ENCODE results near the gene LIX1.
"Not testable (repeated sequence)": the region's sequence is repeated elsewhere in the genome, so short reads cannot be mapped to it uniquely, and the experiment has no call there.

LIX1 gene

DNA sequence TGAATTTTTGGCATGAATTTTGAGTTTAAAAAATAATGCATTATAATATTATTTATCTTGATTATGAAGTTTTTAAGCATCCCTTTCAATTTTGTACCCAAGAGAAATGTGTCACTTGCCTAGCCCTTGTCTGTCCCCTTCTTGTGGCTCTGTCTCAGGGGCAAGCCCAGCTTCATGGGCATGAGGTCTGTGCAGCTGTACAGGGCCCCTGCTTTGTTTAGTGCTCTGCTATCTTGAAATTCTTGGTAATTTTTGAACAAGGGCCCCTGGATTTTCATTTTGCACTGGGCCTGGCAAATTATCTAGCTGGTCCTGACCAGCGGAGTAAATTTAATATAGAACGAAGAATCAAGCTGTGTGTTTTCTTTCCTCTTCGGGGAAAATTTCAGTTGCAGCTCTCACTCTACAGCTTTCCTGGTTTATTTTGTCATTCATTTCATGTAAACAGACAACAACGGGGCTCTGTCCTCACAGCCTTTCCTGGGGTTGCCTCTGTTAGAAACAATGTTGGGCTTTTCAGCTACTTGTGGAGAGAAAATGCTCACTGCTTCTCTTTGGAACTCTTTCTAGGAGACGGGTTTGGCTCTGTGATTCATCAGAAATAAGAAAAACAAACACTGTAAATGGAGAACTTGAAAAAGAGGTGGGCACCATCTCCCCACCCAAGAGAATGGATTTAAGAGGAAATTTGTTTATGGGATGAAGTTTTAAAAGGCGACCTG is 41.1 kb downstream of the LIX1 start:
- no peak for DNase-seq

DNA sequence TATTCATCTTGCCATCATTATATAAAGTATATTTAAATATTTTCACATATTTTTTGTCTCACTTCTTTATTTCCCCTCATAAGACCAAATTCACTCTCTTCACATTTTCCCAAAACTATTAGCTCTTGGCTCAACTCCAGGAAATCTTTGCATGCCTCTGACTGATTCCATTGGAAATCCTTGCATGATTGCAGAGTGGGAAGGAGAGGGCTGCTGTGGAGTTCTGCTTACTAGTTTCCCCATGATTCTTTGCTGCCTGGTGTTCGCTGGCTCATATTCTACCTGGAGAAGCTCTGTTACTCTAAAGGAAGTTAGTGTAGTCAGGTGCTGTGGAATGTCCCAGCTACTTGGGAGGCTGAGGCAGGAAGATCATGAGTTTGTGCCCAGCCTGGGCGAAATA is 41.9 kb downstream of the LIX1 start:
- DNase-seq = no peak

DNA sequence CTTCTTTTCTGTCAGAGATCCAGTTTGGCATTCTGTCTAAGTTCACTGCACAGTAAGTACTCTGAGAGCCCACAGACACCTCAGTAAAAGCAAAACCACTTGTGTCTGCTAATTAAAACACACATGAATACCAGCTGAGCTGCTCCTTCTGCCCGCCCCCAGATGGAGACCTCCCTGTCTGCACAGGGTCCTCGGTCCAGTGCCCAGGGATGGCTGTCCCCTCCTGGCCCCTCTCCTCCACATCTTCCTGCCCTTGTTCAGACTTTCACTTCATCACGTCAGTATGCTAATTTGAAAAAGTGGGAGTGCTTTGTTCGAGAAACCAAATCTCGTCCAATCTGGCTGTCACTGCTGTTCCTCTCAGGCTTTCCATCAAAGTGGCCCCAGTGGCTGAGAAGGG is 43.5 kb downstream of the LIX1 start:
- DNase-seq = no peak

DNA sequence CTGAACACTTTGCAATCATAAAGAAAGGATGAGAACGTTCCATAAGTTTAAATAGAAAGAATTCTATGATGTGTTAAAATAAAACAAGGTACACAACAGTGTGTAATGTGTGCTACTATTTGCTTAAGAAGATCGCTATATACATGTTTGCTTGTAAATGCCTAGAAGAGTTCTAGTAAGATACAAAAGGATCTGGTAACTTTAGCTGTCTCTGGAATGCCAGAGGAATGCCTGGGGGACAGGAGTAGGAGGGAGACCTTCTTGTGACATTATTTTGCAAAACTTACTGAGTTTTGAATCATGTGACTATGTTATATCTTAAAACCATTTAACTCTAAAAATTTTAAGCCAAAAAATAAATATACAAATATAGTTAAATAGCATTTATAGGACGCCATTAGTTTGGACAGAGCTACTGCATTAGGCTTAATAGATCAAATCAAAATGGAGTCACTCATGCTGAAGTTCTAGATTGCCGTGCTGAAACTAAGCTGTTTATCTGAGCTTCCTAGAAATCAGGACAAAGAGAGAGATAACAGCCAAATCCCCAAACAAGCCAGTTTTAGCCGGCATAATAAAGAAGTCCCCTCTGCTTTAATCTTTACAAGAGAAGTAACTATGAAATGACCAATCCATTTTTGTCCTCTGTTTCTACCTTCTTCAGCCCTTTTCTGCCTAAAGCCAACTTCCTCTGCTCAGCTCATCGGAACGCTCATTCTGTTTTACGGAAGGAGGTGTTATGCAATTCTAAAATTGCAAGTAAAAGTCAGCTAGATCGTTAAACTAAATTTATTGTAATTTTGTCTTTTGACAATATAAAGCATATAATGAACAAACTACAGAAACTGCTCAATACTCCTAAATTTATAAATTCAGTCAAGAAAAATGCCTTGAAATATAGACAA is 44.8 kb downstream of the LIX1 start:
- DNase-seq = no peak

DNA sequence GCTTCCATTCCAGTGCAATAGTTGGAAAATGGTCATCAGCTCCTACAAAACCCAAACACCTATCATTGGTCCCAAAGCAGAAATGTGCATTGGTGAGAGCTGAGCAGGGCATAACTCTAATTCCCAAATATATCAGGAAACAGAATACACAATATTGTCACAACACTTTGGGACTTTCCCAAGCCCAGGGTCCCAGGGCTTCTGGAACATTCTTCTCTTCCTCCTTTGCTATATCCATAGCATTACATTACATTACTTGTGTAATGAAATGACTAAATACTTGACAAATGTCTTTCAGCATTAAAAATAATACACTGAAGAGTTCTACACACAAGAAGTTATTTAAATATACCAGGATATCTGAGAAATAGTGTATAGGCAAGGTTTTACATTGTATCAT is 45.6 kb downstream of the LIX1 start:
- DNase-seq = no peak

DNA sequence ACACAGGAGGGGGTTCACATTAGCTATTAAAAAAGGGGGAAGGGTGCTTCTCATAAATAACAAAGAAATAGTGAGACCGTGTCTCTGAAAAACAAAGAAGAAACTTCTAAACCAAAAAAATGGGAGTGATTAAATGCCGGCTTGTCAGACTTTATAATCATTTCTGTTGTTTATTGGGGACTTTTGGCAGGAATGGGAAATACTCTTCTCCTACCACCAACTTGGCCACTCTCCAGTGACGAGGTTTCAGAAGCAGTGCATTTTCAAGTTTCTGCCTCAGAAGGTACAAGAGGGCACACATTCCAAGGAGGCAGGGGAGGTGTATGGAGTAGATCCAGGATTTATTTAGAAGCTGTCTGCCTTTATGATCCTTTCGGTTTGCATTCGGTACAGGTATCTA is 46.2 kb downstream of the LIX1 start:
- DNase-seq = no peak

DNA sequence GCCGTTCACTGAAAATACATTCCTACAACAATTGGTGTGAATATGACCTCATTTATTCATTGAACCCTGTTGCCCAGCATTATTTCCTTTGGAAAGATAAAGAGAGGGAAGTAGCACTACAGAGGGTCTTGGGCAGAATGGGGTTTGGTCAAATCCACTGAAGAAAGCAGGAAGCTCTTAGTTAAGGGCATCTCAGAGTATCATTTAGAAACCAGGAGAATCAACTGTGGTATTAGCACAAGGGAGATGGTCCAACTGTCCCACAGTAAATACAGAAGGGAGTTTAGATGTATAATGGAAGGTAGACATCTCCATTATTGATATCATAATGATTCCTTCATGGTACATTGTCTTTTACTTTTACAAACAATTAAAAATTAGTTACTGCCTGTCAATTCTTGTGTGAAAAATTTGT is 47.1 kb downstream of the LIX1 start:
- DNase-seq = no peak

DNA sequence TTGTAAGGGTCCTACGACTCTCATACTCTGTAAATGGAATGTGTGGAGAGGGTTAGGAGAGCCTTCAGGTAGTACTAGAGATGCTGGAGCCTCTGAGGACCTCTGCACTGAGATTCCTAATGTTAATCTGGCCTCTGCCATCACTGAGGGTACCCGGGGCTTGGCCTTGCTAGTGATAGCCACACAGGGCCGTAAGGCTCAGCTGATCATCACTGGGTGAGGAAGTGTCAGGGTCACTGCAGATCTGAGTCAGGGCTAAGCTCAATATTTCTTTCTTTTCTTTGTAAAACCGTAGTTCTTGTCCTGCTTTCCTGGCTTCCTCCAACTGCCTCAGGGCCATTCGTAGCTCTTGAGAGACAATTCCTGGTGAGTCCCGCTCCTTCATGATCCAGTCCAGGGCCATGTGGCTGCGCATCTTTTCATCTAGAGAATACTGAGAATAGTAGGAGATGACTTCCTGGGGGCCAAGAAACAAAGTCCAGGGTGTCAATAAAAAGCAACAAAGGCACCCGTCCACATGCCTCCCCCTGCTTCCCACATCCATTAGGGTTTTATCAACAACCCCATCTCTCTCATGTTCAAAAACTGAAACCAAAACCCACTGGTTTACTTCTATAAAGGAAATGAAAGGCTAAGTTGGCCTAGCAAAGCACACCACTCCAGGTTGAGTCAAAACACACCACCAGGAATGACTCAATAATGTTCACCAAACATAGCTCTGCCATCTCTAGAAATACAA is 47.7 kb downstream of the LIX1 start:
- no peak for DNase-seq

DNA sequence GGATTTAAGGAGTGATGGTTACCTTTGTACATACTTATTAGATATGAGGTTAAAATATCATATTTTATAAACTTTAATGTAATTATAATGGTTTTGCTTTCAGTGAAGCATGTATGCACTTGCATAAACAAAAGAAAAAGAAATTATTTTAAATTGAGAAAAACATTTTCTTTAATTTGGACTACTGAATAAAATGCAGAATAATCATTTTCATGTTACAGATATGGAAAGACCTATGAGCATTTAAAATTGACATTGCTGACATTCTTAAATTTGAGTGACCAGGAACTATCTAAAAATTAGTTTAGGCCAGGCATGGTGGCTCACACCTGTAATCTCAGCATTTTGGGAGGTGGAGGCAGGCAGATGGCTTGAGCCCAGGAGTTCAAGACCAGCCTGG is 49.2 kb downstream of the LIX1 start:
- no peak for DNase-seq

DNA sequence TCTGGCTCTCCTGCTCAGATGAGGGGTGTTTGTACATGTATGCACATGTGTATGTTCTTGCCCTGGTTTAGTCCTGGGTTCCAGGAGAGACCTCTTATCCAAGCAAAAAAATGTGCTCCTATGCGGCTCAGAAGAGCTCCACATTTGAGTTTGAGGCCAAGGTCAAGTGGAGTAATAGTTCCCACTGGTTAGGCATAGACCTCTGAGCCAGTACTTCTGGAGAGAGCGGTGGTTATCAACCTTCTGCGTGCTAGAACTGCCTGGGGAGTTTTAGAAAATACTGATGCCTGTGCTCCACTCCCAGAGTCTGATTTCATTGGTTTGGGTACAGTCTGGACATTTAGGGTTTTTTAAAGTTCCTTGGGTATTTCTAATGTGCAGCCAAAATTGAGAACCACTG is 51.5 kb downstream of the LIX1 start:
- no peak for DNase-seq

DNA sequence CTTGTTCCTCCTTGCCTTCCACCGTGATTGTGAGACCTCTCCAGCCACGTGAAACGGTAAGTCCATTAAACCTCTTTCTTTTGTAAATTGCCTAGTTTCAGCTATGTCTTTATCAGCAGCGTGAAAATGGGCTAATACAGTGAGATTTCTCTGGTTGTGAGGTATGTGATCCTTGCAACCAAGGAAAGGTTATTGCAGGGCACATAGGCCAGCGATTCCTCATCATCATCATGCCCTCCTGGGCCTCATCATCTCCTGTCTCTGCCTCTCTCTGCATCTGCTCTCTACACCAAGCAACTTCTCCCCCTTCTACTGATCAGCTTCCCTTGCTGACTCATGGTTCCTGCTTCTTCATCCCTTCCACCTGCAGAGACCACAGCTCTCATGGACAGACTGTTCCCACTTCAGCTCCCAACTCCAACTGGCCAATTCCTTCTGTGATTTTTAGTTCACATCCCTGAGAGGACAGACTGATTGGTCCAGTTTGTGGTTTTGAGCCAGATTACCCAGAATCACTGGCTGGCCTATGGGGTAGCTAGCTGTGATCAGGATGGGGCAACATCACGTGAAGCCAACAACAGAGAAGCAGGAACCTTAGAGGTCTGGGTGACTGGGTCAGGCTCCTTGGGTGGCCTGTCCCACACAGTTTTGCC is 53.1 kb downstream of the LIX1 start:
- no peak for DNase-seq

DNA sequence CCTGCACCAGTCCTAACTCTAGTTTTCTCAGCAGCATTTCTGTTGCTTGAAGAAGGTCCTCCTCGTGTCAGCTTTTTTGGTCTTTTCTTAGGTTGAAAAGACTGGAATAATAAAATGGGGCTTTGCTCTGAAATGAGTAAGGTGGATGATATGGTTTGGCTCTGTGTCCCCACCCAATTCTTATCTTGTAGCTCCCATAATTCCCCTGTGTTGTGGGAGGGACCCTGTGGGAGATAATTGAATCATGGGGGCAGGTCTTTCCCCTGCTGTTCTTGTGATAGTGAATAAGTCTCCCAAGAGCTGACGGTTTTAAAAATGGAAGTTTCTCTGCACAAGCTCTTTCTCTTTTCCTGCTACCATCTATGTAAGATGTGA is 53.6 kb downstream of the LIX1 start:
- DNase-seq = no peak

DNA sequence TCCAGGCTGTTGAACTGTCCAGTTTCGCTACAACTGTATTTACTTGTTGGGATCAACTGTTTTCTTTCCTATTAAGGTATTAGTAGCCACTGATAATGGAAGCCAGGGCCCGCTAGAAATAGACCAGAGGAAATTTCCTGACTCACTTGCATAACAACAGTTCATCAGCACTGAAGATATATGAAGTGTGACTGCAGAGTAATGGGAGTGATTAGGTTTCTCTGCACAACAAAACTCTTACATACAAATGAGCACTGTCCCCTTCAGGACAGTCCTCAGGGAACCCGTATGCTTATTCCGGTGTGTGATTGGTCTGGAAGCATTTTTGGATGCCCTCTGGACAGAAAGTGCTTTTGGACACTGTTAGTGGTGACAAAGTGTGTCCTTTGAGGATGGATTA is 55.3 kb downstream of the LIX1 start:
- no peak for DNase-seq

DNA sequence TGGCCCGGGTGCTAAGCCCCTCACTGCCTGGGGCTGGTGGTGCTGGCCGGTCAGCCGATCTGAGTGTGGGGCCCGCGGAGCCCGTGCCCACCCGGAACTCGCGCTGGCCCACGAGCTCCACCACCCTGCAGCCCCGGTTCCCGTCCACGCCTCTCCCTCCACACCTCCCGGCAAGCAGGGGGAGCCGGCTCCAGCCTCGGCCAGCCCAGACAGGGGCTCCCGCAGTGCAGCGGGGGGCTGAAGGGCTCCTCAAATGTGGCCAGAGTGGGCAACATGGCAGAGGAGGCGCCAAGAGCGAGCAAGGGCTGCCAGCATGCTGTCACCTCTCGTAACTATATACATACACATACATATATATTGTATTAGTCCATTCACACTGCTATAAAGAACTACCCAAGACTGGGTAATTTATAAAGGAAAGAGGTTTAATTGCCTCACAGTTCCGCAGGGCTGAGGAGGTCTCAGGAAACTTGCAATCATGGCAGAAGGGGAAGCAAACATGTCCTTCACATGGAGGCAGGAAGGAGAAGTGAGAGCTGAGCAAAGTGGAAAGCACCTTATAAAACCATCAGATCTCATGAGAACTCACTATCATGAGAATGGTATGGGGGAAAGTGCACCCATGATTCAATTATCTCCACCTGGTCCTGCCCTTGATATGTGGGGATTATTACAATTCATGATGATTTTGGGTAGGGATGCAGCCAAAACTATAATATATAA is 56.8 kb downstream of the LIX1 start:
- no peak for DNase-seq

DNA sequence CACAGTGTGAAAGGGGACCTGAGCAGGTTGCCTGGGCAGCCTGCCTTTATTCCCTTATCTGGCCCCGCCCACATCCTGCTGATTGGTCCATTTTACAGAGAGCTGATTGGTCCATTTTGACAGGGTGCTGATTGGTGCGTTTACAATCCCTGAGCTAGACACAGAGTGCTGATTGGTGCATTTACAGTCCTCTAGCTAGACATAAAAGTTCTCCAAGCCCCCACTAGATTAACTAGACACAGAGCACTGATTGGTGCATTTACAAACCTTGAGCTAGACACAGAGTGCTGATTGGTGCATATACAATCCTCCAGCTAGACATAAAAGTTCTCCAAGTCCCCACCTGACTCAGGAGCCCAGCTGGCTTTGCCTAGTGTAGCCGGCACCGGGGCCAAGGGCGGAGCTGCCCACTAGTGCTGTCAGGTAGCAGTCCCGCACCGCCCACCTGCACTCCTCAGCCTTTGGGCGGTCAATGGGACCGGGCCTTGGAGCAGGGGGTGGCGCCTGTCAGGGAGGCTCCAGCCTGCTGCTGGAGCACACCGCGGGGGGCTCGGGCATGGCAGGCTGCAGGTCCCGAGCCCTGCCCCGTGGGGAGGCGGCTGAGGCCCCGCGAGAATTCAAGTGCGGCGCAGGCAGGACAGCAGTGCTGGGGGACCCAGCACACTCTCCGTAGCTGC is 57.5 kb downstream of the LIX1 start:
- not testable (repeated sequence) for DNase-seq

DNA sequence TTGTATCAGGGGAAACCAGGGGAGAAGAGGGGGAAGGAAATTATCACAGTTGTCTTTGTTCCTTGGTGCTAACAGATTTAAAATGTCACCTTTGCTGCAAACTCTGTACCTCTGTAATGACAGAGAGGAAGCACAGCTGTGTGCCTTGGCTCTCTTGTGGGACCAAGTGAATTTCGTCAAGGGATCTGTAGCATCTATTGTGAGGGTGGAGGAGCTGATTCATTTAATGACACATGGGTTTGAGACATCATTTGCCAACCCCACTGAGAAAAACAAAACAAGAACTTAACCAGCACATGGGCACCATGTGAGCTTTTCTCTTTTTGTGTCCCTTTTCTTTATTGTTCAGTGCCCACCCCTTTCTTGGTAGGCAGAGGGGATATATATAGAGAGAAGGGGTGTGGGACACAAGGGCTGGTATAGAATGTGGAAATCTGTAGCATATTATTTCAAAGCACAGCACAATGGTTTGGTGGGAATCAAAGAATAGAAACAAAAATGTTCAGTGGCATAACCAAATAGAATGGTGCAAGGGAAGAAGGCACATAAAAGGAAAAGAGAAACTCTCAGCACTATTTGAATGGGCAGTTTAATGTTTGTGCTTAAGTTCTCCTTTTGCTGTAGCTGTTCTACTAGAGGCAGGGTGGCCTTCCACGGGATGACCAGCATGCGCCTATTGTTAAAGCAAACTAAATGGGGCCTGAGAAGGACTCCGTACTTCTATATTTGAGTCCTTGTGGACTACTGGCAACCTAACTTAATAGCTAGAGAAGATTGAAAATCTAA is 63.3 kb downstream of the LIX1 start:
- no peak for DNase-seq

DNA sequence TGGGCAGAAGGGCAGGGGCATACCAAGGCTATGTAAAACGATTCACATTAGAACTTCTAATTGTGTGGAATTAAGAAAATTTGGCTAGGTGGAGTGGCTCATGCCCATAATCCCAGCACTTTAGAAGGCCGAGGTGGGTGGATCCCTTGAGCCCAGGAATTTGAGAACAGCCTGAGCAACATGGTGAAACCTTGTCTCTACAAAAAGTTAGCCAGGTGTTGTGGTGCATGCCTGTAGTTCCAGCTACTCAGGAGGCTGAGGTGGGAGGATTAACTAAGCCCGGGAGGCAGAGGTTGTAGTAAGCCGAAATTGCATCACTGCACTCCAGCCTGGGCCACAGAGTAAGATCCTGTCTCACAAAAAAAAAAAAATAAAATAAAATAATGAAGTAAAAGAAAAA is 65.2 kb downstream of the LIX1 start:
- DNase-seq = no peak

DNA sequence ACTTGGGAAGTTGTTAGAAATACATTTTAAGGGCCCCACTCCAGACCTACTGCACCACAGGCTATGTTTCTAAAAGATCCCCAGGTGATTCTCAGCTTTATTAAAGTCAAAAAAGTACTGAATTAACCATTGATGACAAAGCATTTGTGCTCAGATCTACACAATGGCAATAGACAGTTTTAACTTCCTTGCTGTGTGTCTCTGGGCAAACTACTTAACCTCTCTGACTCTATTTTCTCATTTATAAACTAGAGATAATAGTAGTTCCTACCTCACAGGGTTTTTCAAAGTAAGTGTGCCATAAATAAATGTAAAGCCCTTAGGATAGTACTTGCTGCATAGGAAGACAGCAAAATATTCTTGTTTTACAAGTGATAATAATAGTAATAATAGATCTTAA is 66.3 kb downstream of the LIX1 start:
- no peak for DNase-seq

DNA sequence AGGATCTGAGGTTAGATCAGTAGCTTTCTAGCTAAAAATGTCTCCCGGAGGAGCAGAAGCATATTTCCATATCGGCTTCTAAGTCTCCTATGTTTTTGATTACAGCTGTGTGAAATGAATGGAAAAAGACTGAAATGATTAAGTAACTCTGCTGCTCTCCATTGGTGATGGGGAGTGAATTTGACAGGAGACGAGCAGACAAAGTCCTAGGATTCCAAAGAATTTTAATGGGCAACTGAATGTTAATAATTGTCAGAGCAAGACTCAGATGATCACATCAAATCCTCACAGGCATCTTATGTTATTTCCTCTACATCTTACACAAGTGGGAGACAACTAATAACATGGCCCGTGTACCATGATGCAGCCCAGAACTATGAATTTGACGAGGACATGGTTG is 66.8 kb downstream of the LIX1 start:
- no peak for DNase-seq

DNA sequence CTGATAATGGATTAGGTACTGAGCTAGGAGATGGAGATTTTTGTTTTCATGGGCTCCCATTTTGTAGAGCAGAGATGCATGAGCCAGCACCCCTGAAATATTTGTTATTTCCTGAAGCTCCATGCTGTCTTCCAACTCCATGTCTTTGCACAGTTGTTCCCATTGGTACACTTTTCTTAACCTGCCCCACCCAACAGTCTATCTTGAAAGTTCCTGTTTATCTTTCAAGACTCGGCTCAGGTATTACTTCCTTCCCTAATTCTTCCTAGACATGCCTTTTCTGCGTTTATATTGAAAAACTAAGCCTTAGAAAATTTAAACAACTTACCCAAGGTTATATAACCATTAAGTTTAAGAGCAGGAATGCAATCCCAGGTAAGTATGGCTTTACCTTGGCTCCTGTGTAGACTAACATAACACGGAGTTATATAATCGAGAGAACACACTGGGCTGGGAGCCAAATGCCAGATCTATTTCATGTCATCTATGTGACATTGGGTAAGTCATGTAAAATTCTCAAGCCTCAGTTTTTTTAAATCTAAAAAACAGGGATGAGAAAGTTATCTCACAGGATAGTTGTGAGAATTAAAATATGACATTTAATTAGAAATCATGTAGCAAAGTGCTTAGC is 67.4 kb downstream of the LIX1 start:
- no peak for DNase-seq

DNA sequence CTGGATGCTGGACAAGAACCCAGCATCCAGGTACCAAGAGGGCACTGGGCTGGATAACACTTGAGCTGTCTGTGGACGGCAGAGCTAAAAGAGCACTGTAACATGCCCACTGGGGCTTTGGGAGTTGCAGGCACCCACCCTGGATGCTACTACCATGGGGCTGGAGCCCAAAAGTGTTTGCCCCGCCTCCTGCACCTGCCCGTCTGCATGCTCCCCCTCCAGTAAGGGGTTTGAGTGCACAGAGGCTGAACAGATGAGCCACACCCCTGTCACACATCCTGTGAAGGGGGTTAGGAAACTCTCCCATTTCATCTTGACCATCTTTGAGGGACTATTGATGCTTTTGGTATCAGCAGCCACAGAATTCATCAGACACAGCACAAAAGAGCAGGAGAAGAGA is 69.0 kb downstream of the LIX1 start:
- DNase-seq = no peak

Measured in NCI-H526 (cell line).